ENCODE measurements around the gene PPARA.

The PPARA gene

DNA sequence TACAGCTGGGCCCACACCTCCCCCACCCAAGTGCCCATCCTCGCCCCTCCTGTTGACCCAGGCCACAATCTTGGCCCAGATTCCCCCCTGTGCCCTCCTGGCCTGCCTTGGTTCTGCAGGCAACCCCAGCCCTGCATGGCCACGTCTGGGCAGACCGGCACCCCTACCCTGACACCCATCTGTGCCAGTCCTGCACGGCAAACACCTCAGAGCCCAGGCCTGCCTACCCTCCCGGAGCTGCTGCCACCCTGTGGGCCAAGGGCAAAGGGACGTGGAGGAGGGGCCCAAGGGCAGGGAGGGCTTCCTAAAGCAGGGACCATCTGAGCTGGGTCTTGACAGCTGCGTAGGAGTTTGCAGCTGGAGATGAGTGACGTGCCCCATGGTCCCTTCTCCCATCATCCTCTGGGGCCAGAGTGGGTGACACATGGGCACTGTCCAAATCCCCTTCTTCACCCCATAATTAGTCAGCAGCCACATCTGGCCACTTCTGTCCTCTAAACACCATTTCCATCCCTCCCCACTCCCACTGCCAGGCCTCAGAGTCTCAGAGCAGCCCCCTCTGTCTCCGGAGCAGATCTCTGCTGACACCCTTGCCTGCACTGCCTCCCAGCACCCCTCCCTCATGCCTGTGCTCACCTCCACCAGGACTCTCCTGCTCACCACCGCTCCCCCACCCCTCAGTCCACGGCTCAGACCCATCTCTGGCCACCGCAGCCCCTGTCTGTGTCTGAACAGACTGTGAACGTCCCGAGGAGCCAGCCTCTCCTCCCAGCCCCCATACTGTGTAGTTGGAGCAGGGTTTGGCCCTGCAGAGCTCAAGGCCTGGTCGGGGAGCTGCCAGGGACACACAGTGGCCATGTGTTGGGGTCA is 35.6 kb upstream of the PPARA start:
- DNase-seq = no peak

DNA sequence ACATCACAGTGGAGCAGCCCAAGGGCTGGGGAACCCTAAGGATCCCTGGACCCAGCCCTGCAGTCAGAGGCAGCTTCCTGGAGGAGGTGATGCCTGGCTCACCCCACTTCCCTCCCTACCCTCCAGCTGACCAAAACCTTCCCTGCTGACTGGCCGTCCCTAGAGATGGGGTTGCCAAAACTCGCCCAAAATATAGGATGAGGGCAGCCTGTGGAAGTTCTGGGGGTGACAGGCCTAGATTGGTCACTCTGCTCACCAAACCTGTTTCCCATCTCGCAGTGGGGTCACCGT is 35.0 kb upstream of the PPARA start:
- no peak for DNase-seq

DNA sequence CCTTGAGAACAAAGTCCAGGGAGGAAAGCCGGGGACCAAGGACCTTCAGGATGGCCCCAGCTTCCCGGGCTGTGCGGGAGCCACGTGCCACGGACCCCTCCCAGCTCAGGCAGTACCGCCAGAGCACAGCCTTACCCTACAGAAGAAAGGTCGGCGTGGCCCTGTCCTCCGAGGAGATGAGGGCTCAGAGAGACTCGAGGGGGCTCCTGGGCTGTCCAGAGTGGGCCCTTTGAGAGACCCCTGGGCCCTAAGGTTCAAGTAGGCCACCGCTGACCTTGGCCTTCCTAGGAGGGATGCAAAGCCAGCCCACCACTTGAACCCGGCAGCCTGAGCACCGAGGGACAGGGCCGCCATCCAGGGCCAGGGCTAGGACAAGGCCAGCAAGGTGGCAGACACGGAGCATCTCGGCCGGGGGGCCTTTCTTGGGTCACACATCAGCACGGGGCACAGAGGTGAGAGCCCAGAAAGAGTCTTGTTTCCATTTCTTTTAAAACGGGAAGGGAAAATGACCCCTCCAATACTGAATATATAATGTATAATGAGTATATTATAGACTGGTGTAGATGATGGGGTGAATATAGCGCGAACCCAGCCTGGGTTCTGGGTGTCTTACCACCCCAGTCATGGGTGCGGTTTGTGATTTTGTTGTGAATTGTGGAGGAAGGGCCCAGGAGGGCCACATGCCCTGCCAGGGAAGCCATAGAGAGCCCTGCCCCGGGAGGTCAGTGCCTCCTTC is 34.4 kb upstream of the PPARA start:
- no peak for DNase-seq

DNA sequence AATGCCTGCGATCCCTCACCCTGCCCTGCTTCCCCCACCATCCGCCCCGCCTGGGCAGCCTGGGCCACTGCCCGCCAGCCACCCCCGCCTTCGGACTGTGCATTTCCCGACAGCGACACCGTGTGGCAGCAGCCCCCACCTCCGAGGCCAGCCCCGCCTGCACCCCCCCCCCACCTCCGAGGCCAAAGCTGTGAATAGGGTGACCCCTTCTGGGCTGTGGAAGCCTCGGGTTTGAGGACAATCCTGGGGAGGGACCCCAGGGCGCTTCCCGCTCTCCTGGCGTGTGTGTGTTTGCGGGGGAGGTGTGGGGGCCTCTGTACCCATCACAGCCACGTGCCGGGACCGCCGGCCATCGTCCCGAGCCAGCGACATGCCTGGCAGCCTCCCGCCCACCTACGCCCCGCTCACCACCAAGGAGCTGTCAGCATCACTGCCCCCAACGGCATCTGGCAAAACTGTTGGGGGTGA is 33.8 kb upstream of the PPARA start:
- DNase-seq = peak; percentile 93

DNA sequence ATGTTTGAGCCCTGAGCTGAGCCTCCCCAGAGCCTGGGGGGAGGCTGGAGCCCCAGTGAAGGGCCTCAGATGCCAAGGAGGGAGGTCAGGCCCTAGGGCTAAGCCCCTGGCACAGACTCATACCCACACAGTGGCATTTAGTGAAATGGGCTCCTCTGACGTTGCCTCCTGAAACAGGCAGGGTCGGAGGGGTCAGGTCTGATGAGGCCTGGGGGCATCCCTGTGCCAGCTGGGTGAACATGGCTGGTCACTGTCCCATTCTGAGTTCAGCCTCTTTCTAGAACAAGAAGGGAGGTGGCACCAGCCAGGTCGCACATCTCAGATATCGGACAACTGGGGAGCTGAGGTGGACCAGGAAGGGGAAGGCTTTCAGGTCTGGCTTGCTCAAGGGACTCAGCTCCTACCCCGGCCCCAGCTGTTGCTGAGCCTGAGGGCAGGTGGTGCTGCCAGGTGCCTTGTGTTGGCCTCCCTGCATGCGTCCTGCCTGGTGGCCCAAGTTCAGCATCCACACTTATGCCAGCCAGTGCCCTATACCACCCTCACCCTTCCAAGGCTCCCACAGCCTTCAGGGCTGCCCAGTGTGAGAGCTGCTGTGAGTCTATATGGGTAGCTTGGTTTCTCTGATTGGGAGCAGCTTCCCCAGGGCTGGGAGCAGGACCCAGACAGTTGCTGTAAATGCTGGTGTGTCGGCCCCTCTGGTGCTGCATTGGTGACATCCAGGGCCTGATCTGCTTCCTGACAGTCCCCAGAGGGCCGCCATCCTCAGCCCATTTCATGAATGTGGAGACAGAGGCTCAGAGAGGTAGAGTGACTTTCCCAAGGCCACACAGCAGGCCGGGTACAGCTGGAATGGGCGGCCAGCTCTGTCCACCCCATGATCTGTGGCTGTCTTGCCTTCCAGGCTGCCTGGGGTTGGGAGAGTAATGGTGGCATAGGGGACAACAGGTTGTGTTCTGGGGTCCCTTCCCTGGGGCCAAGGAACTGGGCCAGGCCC is 32.8 kb upstream of the PPARA start:
- no peak for DNase-seq

DNA sequence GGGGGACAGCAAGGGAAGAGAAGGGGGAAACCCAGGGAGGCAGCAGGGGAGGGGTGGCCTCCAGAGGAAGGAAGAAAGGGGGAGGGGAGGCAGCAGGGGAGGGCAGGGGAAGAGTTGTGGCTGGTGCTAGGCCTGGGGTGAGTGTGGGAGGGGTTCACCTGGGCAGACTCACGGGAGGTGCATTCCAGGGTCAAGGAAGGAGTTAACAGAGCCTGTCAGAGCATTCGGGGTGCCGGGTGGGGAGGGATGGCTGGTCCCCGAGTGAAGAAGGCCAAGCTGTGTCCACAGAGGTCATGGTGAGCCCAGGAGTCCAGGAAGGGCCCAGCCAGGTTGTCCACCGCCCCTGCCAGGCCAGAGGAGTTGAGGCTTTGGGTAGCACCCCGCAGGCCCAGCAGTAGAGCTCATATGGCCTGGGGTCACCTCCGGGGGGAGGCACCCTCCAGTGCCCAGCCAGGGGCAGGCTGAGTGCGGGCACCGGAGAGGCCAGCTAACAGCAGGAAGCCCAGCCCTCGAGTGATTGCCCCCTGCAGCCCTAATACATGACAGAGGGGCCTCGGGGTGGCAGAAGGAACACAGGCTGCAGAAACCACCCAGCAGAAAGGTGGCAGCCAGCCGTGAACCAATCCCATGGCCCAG is 31.1 kb upstream of the PPARA start:
- no peak for DNase-seq

DNA sequence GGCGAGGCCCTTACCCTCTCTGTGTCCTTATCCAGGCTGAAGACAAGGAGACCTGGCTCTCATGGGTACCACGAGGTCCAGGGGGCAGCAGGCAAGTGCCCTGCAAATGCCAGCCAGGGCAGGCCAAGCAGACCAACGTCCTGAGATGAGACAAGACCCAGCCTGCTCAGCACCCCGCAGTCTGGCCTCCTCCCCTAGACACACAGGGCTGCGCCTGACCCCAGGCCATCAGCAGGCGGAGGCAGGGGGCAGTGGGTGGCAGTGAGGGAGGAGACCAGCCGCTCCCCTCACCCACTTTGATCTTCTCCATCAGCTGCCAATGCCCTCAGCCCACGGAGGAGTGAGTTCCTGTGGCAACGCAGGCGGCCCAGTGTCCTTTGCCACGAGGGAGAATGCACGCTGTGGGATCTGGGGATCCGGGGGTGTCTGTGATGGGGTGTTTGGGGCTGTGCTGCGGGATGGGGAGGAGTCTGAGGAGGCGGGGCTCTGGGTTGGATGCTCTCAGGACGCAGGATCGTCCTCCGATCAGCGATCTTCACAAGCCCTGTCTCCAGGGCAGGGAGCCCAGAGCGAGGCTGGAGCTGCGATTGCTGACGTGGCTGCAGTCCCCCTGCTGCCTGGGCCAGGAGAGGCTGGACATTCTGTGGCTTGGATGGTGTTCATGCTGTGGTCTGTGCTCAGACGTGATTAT is 30.5 kb upstream of the PPARA start:
- no peak for DNase-seq

DNA sequence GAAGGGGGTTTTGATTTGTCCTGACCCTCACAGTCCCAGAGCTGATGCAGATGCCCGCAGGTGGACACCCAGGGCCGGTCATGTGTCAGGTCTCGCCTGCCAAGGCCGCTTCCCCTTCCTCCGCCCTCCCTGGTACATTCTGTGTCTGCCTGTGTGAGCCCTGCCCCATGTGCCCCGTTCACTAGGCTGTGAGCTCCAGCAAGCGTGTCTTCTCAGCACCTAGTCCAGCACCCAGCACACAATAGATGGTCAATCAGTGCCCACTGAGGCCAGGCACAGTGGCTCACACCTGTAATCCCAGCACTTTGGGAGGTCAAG is 29.9 kb upstream of the PPARA start:
- no peak for DNase-seq

DNA sequence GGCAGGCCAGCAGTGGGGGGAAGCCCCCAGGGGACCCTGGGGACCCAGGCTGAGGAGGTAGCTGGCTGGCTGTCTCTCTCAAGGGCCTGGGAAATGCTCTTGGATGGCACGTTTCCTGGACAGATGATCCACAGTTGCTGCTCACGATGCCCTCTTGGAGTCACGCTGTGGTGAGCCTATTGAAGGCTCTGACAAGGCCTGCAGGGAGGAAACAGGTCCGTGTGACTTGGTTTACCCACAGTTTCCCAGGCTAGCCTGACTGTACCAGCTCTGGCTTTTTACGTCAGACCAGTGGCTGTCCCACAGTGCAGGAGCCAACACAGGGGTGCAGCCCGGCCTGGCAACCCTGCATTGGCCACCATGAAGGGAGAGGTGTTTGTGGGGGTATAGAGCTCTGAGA is 29.2 kb upstream of the PPARA start:
- DNase-seq = no peak

DNA sequence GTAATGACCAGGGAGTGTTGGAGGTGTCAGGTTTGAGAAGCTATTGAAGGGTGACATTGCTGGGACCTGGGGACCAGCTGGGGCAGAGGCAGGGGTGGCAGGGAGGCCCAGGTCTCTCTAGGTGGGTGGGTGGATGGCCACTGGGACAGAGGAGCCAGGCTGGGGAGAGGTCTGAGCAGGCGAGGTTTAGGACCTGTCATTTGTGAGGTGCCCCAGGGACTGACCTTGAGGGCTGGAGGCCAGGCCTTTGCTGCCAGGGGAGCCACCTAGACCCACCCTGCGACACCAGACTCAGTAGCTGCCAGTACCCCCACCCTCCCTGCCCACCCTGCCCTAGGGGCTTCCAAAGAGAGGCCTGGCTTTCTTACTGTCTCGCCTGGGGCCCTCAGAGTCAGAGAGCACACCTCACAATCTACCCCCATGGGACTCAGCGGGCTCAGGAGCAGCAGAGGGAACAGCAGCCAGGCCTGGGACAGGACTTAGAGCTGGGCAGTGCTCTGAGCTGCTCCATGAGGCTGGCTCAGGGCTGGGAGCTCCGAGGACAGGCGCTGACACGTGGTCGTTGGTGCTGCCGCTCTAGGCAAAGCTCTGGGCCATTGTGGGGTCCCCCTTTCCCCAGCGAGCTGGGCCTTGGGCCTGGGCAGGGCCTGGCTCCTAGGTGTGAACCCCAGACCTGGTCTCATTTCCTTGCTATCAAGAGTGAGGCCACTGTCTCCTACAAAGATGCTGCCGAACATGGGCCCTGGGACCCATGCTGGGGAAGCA is 28.6 kb upstream of the PPARA start:
- no peak for DNase-seq

DNA sequence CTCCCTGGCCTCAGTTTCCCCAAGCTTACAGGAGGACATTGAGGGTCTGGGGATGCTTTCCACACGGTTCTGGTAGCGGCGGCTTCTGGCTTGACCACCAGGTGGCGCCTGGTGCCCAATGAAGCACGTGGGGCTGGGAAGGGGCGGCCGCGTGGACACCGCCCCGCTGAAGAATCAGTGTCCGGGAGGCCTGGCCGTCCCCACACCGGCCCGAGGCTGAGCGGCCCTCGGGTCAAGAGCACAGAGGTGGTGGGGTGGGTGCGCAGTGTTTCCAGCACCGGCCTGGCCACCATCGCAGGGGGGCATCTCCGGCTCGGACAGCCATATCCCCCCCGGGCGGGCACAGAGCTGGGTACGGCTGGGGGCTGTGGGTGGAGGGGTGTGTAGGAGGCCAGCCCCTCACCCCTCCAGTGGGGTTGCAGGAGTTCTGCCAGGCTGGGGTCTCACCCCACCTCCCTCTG is 27.8 kb upstream of the PPARA start:
- peak; percentile 92 for DNase-seq

DNA sequence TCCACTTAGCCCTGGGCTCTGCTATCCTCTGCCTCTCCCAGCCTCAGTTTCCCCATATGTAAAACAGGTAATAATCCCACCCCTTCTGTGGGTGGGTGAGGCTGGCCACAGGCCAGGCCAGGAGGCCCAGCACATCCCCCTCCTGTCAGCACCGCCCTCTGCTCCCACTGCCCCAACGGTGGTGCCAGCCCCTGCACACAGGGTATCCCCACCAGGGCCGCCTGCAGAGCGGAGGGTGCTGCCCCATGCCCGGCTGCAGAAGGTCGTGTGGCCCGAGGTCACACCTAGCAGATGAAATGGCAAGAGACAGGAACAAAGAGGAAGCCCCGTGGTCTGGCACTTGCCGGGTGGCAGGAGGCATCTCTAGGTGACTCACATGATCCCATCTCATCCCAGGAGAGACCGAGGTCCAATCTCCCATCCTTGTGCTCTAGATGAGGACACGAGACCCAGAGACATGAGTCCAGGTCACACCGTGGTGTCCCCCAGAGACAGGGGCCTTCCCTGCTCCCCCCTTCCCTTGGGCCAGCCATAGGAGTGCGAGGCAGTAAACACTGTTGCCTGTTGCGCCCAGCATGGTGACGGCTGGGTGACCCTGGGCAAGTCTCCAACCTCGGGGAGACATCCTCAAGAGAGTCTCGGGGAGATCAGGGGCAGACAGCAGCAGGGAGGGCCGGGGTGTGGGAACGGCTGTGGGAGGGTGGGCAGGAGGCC is 27.2 kb upstream of the PPARA start:
- DNase-seq = no peak

DNA sequence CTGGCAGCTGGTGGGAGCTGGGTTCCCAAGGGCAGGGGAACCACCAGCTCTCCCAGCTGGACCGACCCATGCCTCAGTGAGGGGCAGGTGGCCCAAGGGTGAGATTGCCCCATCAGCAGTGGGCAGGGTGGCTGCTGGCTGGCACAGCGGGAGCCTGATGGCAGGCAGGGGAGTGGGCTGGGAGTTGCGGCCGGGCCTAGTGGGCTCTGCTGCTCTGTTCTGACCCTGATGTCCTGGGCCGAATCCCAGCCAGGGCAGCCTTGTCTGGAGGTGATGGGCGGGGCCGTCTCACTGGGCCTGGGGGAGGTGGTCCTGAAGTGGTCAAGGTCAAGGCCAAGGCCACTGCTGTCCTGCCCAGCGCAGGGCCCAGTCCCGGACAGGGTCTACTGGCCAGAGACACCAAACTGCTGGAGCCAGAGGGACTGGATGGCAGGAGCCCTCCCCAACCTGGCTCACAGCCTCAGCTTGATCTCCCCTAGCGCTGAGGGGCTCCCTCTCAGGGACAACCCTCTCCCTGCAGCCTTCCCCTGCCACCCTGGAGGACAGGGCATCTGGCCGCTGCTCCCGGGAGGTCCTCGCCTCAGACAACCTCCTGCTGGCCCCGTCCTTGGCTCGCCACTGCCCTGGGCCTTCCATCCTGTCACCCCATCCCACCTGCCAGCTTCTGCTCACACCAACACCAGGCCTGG is 26.5 kb upstream of the PPARA start:
- no peak for DNase-seq

DNA sequence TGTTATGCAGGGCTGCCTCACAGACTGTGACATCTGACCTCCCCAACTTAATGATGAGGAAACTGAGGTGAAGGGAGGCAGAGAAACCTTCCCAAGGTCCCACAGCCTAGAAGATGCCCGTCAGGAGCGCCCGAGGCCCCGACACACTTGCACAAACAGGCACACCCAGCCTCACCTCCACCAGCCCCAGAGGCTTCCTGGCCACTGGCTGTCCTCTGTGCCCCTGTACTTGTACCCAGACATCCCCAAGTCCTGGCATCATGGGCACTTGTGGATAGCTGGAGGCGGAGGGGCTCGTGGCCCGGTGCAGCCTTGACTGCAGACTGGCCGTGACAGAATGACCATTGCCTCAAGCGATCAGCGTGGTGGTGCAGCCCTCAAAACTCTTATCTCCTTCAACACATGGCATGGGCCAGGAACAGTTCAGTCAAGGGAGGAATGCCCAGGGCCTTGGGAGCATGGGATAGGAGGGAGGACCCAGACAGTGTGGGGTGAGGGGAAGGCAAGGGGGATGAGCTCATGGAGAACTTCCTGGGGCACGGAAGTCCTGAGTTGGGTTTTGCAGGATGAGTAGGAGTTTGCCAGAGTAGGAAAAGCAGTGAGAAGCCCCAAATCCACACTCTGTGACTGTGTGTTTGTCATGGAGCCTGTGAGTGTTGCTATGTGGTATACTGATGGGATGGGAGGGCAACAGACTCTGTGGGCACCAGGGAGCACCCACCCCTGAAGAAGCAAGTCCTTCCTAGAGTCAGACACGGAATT is 25.8 kb upstream of the PPARA start:
- DNase-seq = no peak

DNA sequence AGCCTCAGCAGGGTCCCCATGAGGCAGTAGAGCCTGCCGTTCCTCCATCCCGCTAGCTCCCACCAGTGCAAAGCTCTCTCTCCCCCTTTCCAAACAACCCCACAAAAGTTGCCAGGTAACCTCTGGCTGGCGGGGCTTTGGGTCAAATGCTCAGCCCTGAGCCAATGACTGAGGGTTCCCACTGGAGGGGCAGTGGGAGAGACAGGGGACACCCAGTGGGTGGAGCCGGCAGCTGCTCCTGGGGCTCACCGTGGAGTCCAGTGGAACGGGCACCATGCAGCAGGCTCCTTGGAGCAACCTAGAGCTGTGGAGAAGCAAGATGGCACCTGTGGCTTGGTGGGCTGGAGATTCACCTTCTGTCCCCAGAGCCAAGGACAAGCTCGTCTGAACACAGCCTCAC is 25.0 kb upstream of the PPARA start:
- DNase-seq = no peak

DNA sequence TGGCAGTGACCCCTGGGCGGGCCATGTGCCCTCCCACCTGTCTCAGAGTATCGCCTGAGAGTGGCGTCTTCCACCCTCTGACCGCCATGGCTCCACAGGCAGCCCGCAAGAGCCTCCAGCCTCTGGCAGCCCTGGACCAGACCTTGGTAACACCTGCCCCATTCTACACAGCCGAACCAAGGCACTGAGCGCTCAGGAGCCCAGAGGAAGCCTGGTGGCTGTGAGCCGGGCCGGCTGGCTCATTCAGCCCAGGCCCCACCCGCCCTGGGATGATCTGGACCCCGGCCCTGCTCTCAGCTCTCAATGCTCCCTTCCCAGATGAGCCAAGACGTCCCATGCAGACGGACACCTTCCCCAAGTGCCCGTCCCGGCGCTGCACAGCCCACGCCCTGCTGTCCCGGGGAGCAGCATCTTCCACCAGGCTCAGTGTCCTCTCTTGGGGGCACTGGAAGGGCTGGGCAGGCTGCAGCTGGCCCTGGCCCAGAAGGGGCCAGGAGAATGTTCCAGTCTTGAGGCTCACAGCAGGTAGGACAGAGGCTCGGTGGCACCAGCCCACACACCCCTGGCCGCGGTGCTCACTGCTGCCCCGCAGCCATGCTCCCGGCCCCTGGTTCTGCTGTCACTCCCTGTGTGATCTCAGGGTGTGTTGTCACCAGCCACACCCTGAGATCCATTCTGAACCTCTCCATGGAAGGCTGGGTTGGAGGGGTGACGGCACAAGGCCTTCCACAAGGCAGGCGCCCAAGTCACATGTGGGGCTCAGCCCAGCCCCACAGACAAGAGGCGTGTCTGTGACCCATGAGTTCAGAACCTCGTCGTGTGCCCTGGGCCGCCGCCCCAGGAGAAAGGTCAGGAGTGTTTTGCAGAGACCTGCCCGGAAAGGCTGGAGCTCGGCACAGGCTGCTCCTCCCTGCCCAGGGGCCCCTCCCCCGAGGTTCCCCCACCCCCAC is 24.2 kb upstream of the PPARA start:
- no peak for DNase-seq

DNA sequence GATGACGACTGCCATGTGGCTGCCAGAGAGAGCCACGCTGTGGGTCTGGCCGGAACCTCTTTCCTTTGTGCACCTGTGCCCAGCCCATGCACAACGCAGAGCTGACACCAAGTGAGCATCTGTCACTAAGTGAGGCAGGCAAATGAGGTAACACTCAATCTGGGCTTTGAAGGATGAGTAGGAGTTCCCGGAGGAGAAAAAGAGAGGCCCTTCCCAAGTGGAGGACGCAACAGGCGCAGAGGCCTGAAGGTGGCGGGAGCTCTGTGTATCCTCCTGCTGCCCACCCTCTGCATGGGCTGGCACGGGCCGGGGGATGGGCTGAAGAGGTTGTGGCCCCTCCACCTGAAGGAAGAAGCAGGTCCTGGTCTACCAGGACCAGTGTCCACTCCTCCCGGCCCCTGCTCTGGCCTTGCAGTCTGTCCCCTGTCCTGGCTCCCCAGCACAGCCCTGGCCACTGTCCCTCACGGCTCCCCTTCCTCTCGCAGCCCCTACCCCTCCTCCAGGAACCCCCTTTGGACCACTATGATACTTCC is 23.4 kb upstream of the PPARA start:
- DNase-seq = no peak

DNA sequence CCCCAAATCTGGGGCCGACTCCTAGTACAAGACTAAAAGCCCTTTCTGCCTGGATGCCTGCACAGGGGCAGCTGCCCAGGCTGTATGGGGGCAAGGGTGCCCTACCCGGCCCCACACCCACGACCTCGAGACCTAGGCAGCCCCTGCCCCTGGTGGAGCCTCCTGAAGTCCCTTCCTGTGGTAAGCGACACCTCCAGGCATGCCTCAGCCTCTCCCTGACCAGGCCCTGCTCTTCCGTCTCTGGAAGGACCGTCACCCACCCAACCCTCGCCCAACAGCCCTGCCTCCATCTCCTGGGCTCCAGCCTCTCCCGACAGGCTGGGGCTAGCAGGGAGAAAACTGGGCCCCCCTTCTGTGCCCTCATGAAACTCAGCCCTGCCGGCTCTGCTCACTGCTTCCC is 22.8 kb upstream of the PPARA start:
- no peak for DNase-seq
